ENCODE data around the gene FAM163A. TPM values are rescaled to one million over a fixed set of nuclear protein-coding genes. Genes with fewer than 3 reads are reported as not detected.

The FAM163A gene
- total RNA-seq, 1 experiment from 2014 or later = 0.46 TPM

GRCh38 chr1:179808503-179808902 is 65.4 kb downstream of the FAM163A start:
- Histone ChIP-seq H3K4me1 (ENCODE audit: insufficient read depth, low read length) (no peaks in the 10 kb centered on the region), H2BK120ac (ENCODE audit: low read depth, low read length, poor library complexity, severe bottlenecking) (no peak overlapping the region), H4K5ac (ENCODE audit: insufficient read length, low read depth, low read length) (no peak overlapping the region), H2AFZ (ENCODE audit: low read length) (no peak overlapping the region), H3K9ac (ENCODE audit: extremely low read depth, insufficient read length, low read length) (no peak overlapping the region), H2AK5ac (ENCODE audit: insufficient read length, low read length) (no peak overlapping the region), H2BK20ac (ENCODE audit: low read depth, low read length, poor library complexity, severe bottlenecking) (no peak overlapping the region), H3K23me2 (ENCODE audit: insufficient read length, low read depth, low read length, poor library complexity, severe bottlenecking) (no peaks in the 10 kb centered on the region), H2BK5ac (ENCODE audit: insufficient read length, low read length) (no peak overlapping the region), H3K23ac (ENCODE audit: insufficient read length, low read depth, low read length) (no peak overlapping the region), H3K18ac (ENCODE audit: insufficient read length, low read depth, low read length) (no peak overlapping the region), H4K8ac (replicated peaks; ENCODE audit: insufficient read length, low read depth, low read length) (no peak overlapping the region), H4K20me1 (ENCODE audit: control insufficient read depth, insufficient read depth, insufficient read length) (no peaks in the 10 kb centered on the region), H3K27ac (ENCODE audit: insufficient read length, low read depth, low read length) (no peak overlapping the region), H3K4ac (ENCODE audit: low read depth, low read length) (no peak overlapping the region), H3K79me2 (ENCODE audit: insufficient read depth, low read length) (no peaks in the 10 kb centered on the region), H3K79me1 (ENCODE audit: insufficient read depth, low read depth, low read length, poor library complexity, severe bottlenecking) (no peaks in the 10 kb centered on the region), H2BK15ac (ENCODE audit: low read depth, low read length) (no peak overlapping the region), H2BK12ac (ENCODE audit: insufficient read length, low read depth, low read length) (no peak overlapping the region), H3K27me3 (ENCODE audit: insufficient read depth, low read length) (no peaks in the 10 kb centered on the region), H3T11ph (ENCODE audit: low read length) (no peak overlapping the region), H3K14ac (ENCODE audit: insufficient read depth, low read length) (no peak overlapping the region), H3K9me3 (ENCODE audit: control insufficient read depth, low read depth, low read length) (no peaks in the 10 kb centered on the region), H3K4me2 (ENCODE audit: insufficient read depth, insufficient read length, low read length) (no peak overlapping the region), H4K91ac (ENCODE audit: insufficient read length, low read depth, low read length) (no peak overlapping the region), H3K56ac (ENCODE audit: insufficient read length, low read depth, low read length) (no peak overlapping the region)
- H3K4me3 Mint-ChIP-seq = no peak overlapping the region
- WGBS (ENCODE audit: extremely low coverage, insufficient read length, low lambda C conversion rate) = no CpG with 5 or more reads among the region's 1 CpG
- peaks cover 2 to 9% of the 10 kb centered on the region in 2 experiments; a peak in 1 of 4 replicates for H3K4me1 Mint-ChIP-seq
- H3K36me3 Mint-ChIP-seq (ENCODE audit: insufficient read depth in 1 of 3, low read depth in 3 of 3) = no peaks in the 10 kb centered on the region; a peak in 1 of 7 replicates
- DNase-seq = no peak
- H3K27me3 Mint-ChIP-seq (ENCODE audit: low read depth) = peaks cover 22% of the 10 kb centered on the region
- H3K9me3 Mint-ChIP-seq = no peaks in the 10 kb centered on the region; a peak in 1 of 5 replicates
- H3K27ac Mint-ChIP-seq = no peak overlapping the region
- TF ChIP-seq, protein P1, sequence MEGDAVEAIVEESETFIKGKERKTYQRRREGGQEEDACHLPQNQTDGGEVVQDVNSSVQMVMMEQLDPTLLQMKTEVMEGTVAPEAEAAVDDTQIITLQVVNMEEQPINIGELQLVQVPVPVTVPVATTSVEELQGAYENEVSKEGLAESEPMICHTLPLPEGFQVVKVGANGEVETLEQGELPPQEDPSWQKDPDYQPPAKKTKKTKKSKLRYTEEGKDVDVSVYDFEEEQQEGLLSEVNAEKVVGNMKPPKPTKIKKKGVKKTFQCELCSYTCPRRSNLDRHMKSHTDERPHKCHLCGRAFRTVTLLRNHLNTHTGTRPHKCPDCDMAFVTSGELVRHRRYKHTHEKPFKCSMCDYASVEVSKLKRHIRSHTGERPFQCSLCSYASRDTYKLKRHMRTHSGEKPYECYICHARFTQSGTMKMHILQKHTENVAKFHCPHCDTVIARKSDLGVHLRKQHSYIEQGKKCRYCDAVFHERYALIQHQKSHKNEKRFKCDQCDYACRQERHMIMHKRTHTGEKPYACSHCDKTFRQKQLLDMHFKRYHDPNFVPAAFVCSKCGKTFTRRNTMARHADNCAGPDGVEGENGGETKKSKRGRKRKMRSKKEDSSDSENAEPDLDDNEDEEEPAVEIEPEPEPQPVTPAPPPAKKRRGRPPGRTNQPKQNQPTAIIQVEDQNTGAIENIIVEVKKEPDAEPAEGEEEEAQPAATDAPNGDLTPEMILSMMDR (conservative IDR thresholded peaks at IDR 0.05) = no peak

All from H9 (cell line).